ENCODE measurements around the gene GABRD.

GABRD gene

DNA sequence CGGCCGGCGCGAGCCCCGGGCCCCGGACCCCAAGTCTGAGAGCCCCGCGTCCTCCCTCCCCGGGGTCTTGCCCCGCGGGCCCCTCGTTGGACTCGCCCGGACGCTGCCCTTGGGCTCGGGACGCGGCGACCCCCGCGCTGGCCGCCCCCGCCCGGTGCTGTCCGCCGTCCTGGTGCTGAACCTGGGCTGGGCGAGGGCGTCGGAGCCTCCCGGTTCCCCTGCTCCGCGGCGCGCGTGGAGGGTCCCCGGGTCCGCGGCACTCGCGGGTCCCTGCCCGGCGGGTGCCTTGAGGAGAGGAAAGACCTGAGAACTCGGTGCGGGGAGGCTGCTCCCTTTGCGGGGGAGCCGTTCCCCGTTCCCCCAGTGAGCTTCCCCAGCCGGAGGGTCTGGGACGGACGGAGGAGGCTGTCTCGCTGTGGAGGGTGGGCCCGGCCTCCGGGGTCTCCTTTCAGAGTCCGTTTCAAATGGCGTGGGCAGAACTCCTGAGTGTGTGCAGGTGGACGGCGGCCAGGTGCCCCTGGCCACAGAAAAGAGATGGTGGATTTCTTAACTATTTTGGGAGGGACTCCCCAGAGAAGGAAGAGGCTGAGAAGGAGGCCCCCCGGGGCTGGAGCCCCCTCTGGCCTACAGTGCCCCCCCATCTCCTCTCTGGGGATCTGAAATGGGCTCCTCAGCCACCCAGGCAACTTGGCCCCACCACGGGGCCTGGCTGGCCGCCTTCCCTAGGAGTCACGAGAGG lies 595 bp downstream of the GABRD start:
- peak overlapping the region; percentile 59 for H3K4me3 ChIP-seq
- DNase-seq (ENCODE audit: low spot score): no peak
- H3K27ac ChIP-seq: no peak overlapping the region
- TF ChIP-seq, protein P1, sequence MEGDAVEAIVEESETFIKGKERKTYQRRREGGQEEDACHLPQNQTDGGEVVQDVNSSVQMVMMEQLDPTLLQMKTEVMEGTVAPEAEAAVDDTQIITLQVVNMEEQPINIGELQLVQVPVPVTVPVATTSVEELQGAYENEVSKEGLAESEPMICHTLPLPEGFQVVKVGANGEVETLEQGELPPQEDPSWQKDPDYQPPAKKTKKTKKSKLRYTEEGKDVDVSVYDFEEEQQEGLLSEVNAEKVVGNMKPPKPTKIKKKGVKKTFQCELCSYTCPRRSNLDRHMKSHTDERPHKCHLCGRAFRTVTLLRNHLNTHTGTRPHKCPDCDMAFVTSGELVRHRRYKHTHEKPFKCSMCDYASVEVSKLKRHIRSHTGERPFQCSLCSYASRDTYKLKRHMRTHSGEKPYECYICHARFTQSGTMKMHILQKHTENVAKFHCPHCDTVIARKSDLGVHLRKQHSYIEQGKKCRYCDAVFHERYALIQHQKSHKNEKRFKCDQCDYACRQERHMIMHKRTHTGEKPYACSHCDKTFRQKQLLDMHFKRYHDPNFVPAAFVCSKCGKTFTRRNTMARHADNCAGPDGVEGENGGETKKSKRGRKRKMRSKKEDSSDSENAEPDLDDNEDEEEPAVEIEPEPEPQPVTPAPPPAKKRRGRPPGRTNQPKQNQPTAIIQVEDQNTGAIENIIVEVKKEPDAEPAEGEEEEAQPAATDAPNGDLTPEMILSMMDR (IDR thresholded peaks at IDR 0.05): no peak

DNA sequence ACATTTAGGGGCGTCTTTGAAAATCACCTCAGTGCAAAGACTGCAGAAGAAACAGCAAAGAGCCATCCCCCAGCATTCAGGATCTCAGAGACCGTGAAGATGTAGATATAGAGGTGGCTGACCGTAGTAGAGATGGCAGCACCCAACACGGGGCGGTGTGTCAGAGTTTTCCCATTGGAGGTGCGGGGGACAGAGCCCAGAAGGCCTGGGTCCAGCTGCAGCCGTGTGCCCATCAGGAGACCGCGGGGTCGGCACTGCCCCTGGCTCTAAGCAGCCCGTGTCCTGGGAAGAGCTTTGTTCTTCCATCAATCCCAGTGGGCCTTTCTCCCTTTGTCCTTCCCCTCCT lies 1.1 kb downstream of the GABRD start:
- no peak for DNase-seq (ENCODE audit: low spot score)
- TF ChIP-seq, protein P1 (IDR thresholded peaks at IDR 0.05): no peak
- Histone ChIP-seq H3K27ac (no peak overlapping the region), H3K4me3 (no peak overlapping the region)

DNA sequence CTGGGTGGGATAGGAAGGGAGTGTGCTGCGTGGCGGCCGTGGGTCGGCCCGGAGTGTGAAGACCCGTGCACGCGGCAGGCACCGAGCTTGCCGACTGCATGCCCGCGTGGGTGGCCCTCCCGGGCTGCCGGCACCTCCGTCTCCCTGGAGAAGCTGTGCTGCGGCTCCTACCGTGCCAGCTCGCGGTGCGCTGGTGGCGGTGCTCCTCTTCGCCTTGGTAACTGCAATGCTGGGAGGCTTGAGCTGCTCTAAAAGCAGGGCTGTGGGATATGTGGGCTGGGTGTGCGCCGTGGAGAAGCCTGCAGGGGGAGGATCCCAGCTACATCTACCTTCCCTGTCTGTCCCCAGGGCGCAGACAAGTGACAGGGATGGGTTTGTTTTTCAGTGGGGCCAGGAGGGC lies 2.4 kb downstream of the GABRD start:
- no peak overlapping the region for H3K27ac ChIP-seq
- TF ChIP-seq, protein P1 (IDR thresholded peaks at IDR 0.05): no peak
- no peak for DNase-seq (ENCODE audit: low spot score)
- no peak overlapping the region for H3K4me3 ChIP-seq

DNA sequence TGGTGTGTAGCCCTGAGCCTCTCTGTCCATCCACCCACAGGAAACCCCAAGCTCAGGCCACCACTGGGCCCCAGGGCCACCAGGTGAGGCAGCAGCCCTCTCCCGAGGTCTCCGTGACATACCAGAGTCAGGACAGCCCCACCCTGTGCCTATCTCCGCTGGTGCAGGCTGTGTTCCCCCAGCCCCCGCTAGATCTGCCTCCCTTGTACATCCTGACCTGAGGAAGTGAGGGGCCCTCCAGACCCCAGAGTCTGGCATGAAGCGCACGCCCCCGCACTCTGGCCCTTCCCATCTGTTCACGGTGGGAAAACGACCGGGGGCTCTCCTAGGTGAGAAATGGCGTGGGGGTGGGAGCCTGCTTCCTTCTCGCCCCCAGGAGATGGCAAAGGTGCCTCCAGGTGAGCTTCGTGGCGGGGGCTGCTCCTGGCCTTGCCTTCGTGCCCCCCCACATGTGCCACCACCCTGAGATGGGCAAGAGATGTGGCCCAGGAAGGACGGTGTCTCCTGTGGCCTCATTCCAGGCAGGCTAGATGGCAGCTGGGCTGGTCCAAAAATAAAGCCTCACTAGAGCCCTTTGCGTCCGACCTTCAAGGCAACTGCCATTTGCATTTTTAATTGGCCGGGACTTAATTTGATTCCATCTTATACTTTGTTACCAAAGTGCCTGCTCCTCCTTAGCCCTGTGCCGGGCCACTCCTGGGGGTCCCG lies 3.1 kb downstream of the GABRD start:
- no peak overlapping the region for H3K27ac ChIP-seq
- DNase-seq (ENCODE audit: low spot score): no peak
- TF ChIP-seq, protein P1 (IDR thresholded peaks at IDR 0.05): no peak
- H3K4me3 ChIP-seq: no peak overlapping the region

DNA sequence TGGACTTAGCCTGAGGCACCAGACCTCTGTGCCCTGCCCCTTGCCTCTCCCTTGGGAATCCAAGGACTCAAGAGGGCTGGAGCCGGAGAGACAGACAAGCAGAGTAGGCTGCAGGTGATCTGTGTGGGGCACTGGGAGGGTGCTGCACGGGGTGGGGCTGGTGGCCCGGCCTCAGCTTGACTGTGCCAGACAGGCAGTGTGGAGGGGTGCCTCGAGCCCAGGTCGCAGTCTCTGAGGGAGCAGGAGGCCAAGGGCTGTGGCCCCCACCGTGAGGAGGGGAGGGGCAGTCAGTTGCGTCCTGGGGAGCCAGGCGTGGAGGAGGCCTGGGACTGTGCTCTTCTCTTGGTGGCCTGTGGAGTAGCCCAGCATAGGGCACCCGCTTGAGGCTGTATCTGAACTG lies 4.0 kb downstream of the GABRD start:
- Histone ChIP-seq H3K4me3 (no peak overlapping the region), H3K27ac (no peak overlapping the region)
- TF ChIP-seq, protein P1 (IDR thresholded peaks at IDR 0.05): no peak
- DNase-seq (ENCODE audit: low spot score): no peak

DNA sequence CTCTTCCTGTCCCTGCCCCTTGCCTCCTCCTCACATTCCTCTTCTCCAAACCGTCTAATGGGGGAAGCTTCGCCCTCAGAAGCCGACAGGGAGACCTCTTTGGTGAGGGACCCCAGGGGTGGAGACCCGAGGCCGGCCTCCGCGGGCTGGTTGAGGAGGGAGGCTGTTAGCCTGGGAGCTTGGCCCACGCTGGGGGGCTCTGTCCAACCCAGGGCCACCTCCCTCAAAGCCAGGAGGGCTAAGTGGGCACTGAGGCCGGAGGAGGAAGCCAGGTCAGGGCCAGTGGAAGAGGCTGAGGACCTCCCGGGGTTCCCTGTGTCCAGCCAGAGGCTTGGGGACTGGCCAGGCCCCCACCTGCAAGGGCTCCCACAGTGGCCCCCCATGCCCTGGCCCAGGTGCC lies 5.3 kb downstream of the GABRD start:
- H3K27ac ChIP-seq: no peak overlapping the region
- no peak for DNase-seq (ENCODE audit: low spot score)
- H3K4me3 ChIP-seq: no peak overlapping the region
- TF ChIP-seq, protein P1 (IDR thresholded peaks at IDR 0.05): no peak

DNA sequence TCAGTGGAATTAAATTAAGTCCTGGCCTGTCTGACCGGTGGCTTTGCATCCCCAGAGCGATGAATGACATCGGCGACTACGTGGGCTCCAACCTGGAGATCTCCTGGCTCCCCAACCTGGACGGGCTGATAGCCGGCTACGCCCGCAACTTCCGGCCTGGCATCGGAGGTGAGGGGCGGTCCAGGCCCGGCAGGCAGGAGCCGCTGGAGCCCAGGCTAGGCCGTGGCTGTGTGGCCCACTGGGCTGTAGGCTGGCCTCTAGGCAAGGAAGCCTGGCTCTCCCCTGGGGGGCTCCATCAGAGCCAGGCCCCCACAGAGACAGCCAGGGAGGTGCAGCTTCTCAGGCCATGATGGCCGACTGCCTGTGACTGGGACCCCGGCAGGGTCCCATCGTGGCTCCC lies 5.7 kb downstream of the GABRD start:
- no peak overlapping the region for H3K27ac ChIP-seq
- TF ChIP-seq, protein P1 (IDR thresholded peaks at IDR 0.05): no peak
- no peak overlapping the region for H3K4me3 ChIP-seq
- DNase-seq (ENCODE audit: low spot score): no peak

Data from coronary artery (tissue), 2 donors.